ENCODE data around the gene MAG.

DNA sequence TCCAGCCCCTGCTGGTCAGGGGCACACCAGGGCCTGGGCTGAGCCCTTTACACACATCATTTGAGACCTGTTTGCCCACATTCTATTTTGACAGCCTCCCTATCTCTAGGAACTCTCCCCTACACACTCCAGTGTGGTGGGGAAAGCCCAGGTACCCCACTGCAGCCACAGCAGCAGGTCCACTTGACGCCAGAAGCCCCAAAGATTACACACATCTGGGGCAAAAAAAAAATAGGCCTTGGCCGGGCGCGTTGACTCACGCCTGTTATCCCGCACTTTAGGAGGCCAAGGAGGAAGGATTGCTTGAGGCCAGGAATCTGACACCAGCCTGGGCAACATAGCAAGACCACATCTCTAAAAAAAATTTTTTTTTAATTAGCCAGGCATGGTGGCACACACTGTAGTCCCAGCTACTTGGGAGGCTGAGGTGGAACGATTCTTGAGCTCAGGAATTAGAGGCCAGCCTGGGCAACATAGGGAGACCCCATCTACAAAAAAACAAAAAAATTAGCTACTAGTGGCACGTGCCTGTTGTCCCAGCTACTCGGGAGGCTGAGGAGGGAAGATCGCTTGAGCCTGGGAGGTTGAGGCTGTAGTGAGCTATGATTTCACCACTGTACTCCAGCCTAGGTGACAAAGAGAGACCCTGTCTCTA is 19.0 kb downstream of the MAG start:
- TF ChIP-seq CTCF (IDR thresholded peaks at IDR 0.05; ENCODE audit: low read depth, low read length) (no peak), EZH2phosphoT487 (IDR thresholded peaks at IDR 0.05; ENCODE audit: low read depth) (no peak)

All from OCI-LY3 (cell line).